Measurements from ENCODE around the gene POLE.

GRCh38 chr12:132574271-132574996 lies 112.7 kb downstream of the POLE start:
- no peak for TF ChIP-seq CTCF (IDR thresholded peaks at IDR 0.05; ENCODE audit: poor library complexity)
- no peak for TF ChIP-seq EZH2 (IDR thresholded peaks at IDR 0.05; ENCODE audit: borderline replicate concordance)

Measured in hepatocyte (in vitro differentiated cells).